A172 (cell line): ENCODE results near the gene CD22. TPM values are rescaled to one million over a fixed set of nuclear protein-coding genes. Genes with fewer than 3 reads are reported as not detected.

Experiments
- DNase-seq: peaks from one replicate; pipeline ENCODE4 v3.0.0-alpha.2; 2015; ENCODE audit warnings: low spot score
- total RNA-seq: library from RNA; depleted of rRNA; stranded (reverse); fragments of >200 nt; shearing (Covaris generic); gene quantifications from 2 replicates; pipeline ENCODE4 v1.2.3, GENCODE V29; 2014

CD22 gene
- total RNA-seq, 1 experiment from 2014 or later = 7.6 TPM

GRCh38 chr19:35314031-35314430 is 15.0 kb upstream of the CD22 start:
- no peak for DNase-seq

GRCh38 chr19:35314858-35315470 is 14.0 kb upstream of the CD22 start:
- DNase-seq = no peak

GRCh38 chr19:35315883-35316282 is 13.1 kb upstream of the CD22 start:
- DNase-seq = no peak

- no peak for DNase-seq
Measured at GRCh38 chr19:35316560-35316959, 12.4 kb upstream of the CD22 start.

- no peak for DNase-seq
Measured at GRCh38 chr19:35317464-35318043, 11.4 kb upstream of the CD22 start.

GRCh38 chr19:35318679-35319448 is 10.1 kb upstream of the CD22 start:
- DNase-seq = peak; percentile 100

- DNase-seq = no peak
Measured at GRCh38 chr19:35320065-35320713, 8.8 kb upstream of the CD22 start.

GRCh38 chr19:35321291-35321690 is 7.7 kb upstream of the CD22 start:
- no peak for DNase-seq

GRCh38 chr19:35322014-35322413 is 7.0 kb upstream of the CD22 start:
- DNase-seq = no peak

GRCh38 chr19:35327642-35328041 is 1.3 kb upstream of the CD22 start:
- DNase-seq = no peak

GRCh38 chr19:35329323-35329722 is 336 bp downstream of the CD22 start:
- DNase-seq = no peak

- DNase-seq = no peak
Measured at GRCh38 chr19:35330475-35330874, 1.5 kb downstream of the CD22 start.

- DNase-seq = no peak
Measured at GRCh38 chr19:35331551-35332214, 2.7 kb downstream of the CD22 start.

GRCh38 chr19:35332817-35333216 is 3.8 kb downstream of the CD22 start:
- DNase-seq = no peak

GRCh38 chr19:35334144-35334753 is 5.3 kb downstream of the CD22 start:
- DNase-seq = no peak

GRCh38 chr19:35336166-35336955 is 7.4 kb downstream of the CD22 start:
- DNase-seq = no peak

GRCh38 chr19:35337097-35337983 is 8.4 kb downstream of the CD22 start:
- no peak for DNase-seq

GRCh38 chr19:35337984-35338296 is 9.0 kb downstream of the CD22 start:
- DNase-seq = no peak

- no peak for DNase-seq
Measured at GRCh38 chr19:35340431-35340830, 11.4 kb downstream of the CD22 start.

GRCh38 chr19:35341006-35341405 is 12.0 kb downstream of the CD22 start:
- no peak for DNase-seq
